Stimulated activated CD4-positive, alpha-beta T cell treated with anti-CD3 and anti-CD28 coated beads, Interleukin-15, amount 100 ng/mL, for 48 hours (primary cell): ENCODE measurements around the gene PRKCA.
"Not testable (repeated sequence)": the region's sequence is repeated elsewhere in the genome, so short reads cannot be mapped to it uniquely, and the experiment has no call there.

Experiments
- DNase-seq, 2 donors: peaks; one replicate each; pipeline ENCODE4 v3.0.0-alpha.2; 2020; ENCODE audit warnings: low read depth in 2 of 2

Gene PRKCA

DNA sequence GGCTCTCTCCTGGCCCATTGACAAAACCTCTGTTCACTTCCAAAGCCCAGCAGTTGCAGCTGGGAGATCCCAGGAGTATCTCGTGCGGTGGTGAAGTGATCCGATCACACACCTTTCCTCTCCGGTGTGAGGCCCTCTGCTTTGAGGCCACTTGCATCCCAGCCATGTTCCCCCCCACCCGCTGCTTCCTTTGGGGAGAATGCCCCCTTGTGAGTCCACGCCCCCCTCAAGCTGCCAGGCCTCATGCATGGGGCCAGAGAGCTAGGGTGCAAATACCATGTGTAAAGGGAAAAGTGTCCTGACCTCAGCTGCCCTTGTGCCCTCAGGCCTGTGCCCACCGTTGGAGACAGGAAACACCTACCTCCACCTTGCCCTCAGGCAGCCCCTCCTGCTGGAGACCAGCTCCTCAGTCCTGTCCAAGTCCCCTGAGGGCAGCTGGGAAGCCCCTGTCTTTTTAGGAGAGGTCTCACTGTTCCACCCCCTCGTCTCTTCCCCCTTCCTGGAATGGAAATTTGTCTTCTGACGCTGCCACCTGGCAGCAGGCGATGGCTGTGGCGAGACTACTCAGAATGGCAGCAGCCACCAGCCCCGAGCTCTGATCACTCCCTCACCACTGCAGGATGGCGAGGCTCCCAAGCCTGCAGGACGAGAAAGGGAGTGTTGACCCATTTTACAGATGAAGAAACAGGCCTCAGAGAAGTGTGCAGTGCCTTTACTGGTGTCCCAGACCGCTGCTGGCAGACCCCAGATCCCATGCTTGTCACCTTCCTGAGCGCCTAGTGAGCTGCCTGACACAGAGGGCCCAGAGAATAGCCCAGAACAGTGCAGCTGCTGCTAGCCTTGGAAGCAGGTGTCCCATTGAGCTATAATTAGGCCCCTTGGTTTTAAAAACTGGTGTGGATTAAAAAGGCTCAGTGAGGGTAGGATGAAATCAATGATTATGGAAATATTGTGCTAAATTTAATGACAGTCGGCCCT is 411.9 kb downstream of the PRKCA start:
- DNase-seq, result no peak

DNA sequence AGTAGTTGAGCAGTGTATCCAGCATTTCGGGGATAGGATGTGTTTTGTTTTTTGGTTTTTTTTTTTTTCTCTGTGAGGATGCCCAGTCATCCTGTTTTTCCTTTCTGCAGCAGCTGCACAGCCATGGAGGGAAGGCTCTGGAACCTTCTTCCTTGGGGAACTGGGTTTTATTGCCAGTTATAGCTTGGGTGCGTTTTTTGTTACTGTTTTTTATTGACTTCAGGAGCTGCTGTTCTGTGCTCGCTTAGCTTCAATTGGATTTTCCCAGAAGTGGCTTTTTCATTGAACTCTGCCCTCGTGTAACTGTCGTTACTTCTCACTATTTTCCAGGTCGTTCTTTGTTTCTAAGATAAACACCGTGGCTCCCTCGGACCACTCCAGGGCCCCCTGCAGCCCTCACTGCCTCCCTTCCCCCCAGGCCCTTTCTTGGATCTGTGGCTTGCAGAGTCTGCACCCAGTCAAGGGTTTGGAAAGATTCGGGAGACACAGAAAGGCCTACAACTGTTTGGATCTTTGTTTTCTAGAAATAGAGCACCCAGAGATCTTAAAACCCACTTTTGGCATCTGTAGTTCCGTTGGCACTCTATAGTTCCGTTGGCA is 412.8 kb downstream of the PRKCA start:
- no peak for DNase-seq

- DNase-seq, result no peak
Observed at GRCh38 chr17:66715745-66716156, 413.3 kb downstream of the PRKCA start.

DNA sequence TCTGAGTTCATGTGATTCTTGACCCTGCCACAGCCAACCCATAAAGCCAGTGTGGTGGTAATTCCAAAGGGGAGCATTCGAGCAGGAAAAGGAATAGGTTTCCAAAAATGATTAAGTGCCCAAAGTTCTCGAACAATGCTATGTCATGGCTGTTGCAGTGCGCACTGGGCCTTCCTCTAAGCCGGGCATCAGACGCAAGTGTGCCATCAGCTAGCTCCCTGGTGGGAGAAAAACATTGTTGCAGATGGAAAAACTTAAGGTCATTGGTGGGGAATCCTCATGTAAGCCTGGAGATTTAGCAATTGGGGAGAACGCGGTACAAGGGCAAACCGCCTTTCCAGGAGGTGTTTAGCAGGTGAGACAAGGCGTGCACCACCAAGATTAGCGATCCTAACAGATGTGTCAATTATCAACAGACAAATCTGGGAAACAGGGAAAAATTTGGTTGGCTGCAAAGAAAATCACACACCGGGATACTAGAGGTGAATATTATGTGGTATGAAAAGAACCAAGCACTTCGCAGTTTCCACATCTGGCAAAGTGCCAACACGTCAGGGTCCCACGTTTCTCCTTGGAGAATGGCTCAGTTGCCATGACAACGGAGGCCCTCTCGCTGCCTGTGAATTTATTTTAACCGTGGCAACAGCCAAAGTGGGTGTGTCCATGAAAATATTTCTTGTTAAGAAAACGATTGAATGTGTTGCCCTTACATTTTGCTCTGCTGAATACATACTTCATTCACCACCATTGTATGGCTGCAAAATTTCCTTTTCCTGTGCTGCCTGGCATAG is 414.0 kb downstream of the PRKCA start:
- no peak for DNase-seq

GRCh38 chr17:66717641-66718058 is 415.2 kb downstream of the PRKCA start:
- no peak for DNase-seq

GRCh38 chr17:66720027-66720426 is 417.6 kb downstream of the PRKCA start:
- no peak for DNase-seq

- DNase-seq, result no peak
Observed at GRCh38 chr17:66720567-66720966, 418.2 kb downstream of the PRKCA start.

GRCh38 chr17:66722341-66722740 is 419.9 kb downstream of the PRKCA start:
- DNase-seq, result no peak

DNA sequence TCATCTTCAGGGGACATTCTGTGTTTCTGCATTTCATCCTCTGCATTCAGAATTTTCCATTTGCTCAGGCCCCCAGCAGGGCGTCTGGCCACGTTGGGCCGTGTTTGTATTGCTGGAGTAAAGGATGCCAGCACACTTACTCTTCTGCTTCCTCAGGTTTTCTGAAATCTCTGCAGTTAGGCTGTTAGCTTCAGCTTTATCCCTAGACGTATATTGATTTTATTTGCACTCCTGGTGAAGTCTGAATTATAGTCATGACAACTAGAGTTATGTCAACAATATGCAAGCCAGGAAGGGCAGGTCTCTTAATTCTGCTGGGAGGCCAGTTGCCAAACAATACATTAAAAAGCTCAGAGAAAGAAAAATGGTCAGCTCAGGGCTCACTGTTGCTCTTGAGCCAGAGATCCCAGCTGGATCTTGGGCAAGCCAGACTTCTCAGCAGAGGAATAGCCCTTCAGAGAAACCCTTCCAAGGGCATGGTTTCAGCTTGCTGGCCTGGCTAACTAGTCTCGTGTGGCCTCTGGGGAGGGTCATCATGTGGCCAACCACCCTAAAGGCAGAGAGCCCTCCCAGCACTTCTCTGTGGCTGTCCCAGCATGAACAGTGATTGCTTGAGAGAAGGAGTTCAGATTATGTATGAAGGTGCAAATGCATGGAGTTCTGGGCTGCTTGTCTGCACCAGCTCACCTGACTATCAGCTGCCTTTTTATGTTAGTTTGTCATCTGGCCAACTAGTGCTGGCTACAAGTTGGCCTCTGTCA is 422.3 kb downstream of the PRKCA start:
- DNase-seq, result no peak

DNA sequence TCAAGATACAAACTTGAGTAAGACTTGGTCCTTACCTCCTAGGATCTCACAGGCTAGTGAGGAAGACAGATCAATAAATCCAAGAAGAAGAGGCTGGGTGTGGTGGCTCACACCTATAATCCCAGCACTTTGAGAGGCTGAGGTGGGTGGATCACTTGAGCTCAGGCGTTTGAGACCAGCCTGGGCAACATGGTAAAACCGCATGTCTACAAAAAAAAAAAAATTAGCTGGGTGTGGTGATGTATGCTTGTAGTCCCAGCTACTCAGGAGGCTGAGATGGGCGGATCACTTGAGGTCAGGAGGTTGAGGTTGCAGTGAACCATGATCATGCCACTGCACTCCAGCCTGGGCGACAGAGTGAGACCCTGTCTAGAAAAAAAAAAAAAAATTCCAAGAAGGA is 423.0 kb downstream of the PRKCA start:
- DNase-seq, result not testable (repeated sequence)

DNA sequence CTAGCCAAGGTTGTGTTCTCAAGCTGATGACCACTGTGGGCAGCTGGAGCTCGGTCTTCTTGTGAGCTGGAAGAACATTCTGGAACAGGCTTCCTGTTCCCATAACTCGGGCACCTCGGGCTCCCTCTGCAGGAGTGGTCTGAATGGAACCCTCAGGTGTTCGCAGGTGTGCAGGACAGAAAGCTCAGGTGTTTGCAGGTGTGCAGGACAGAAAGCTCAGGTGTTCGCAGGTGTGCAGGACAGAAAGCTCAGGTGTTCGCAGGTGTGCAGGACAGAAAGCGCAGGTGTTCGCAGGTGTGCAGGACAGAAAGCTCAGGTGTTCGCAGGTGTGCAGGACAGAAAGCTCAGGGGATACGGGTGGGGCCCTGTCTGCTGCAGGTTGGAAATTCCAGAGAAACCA is 423.5 kb downstream of the PRKCA start:
- DNase-seq, result no peak

DNA sequence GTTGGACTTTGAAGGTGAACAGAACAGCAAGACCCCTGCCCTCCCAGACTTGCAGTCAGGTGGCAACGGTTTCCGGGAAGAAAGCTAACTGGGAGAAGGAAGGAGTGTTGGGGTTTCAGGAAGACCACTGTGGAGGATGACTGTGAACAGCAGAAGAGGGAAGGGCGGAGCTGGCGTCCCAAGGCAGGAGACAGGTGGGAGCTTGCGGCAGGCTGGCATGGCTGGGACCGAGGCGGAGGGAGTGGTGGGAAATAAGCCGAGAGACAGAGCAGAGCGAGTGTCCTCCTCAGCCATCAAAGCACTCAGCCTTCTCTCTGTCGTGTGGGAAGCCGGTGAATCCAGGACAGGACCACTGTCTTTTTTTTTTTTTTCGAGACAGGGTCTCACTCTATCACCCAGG is 424.0 kb downstream of the PRKCA start:
- DNase-seq, result no peak

- no peak for DNase-seq
Observed at GRCh38 chr17:66726846-66727245, 424.4 kb downstream of the PRKCA start.

DNA sequence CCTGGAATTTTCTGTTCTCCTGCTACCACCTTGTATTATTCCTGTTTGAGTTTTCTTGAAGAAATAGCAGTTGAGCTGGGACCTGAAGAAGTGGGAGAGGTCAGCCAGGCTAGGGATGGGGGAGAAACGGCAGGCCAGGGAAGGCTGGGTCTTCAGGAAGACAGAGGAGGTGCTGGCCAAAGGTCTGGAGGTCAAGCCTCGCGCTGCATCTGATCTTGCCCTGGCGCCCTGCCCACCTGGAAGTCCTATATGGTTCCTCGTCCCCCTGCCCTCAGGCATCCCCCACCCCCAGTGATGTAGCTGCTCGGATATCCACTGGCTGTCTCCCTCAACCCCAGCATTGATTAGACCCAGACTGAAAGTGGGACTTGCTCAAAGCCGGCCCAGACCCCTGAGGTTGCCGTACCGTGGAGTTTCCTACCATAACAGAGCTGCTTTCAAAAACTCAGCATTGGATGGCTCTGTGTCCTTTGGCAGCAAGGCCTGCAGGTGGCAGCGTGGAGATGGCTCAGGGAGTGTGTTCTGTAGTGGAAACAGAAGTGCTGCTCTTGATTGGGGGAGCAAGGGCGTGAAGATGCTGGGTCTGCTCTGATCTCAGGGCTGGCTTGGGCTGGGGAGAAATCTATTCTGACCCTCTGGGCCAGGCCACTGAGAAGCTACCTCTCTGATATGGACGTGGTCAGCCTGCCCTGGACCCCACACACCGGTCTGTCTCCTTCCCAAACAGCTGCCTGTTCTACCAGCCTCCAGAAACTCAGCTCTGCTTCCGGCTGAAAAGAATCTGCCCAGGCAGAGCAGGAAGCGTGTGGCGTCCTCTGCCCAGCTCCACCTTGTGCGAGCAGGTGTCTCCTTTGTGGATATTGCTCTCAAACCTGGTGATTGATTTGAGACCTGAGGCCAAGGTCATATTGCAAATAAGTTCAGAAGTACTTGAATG is 425.5 kb downstream of the PRKCA start:
- DNase-seq, result peak; percentile 11 to 16

- DNase-seq, result no peak
Observed at GRCh38 chr17:66730461-66730923, 428.1 kb downstream of the PRKCA start.

- DNase-seq, result no peak
Observed at GRCh38 chr17:66733759-66734158, 431.3 kb downstream of the PRKCA start.

- DNase-seq, result no peak
Observed at GRCh38 chr17:66734186-66734943, 432.0 kb downstream of the PRKCA start.

- no peak for DNase-seq
Observed at GRCh38 chr17:66737524-66737923, 435.1 kb downstream of the PRKCA start.

- no peak for DNase-seq
Observed at GRCh38 chr17:66738301-66738700, 435.9 kb downstream of the PRKCA start.

DNA sequence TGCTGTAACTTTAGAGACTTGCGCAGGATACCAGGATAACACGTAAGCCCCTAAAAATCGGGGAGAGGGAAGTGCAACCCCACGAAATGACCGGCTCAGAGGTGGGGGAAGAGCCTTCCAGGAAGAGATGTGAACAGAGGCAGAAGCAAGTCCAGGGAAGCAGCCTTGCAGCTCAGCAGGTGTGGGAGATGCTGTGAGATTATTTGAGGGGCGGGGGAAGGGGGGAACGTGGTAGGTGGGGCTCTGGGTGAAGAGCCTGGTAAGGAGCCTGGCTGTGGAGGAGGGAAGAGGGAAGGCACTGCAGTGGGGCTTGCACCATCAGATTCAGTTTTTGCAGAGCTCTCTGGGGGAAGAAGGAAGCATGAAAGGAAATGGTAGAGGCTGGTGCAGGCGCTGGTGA is 437.1 kb downstream of the PRKCA start:
- no peak for DNase-seq
